ENCODE measurements around the gene LRRC63.

The LRRC63 gene

GRCh38 chr13:46211483-46212351 lies at the start of gene LRRC63:
TSS of gene LRRC63 (plus strand) at chr13:46211928. CDS start at chr13:46213035, 1,107 bp downstream.
- TF ChIP-seq, protein P1, sequence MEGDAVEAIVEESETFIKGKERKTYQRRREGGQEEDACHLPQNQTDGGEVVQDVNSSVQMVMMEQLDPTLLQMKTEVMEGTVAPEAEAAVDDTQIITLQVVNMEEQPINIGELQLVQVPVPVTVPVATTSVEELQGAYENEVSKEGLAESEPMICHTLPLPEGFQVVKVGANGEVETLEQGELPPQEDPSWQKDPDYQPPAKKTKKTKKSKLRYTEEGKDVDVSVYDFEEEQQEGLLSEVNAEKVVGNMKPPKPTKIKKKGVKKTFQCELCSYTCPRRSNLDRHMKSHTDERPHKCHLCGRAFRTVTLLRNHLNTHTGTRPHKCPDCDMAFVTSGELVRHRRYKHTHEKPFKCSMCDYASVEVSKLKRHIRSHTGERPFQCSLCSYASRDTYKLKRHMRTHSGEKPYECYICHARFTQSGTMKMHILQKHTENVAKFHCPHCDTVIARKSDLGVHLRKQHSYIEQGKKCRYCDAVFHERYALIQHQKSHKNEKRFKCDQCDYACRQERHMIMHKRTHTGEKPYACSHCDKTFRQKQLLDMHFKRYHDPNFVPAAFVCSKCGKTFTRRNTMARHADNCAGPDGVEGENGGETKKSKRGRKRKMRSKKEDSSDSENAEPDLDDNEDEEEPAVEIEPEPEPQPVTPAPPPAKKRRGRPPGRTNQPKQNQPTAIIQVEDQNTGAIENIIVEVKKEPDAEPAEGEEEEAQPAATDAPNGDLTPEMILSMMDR (conservative IDR thresholded peaks at IDR 0.05), result no peak

DNA sequence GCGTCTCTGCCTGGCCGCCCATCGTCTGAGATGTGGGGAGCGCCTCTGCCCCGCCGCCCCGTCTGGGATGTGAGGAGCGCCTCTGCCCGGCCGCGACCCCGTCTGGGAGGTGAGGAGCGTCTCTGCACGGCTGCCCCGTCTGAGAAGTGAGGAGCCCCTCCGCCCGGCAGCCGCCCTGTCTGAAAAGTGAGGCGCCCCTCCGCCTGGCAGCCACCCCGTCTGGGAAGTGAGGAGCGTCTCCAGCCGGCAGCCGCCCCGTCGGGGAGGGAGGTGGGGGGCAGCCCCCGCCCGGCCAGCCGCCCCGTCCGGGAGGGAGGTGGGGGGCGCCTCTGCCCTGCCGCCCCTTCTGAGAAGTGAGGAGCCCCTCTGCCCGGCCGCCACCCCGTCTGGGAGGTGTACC lies 49.0 kb upstream of the LRRC63 start:
- peak overlapping the region; percentile 96; the same call in 1 of the 2 replicates for H3K27ac ChIP-seq

More at GRCh38 chr13:46211483-46212351, at the start of gene LRRC63:
- H3K27ac ChIP-seq, result peak within 1 kb of the TSS; percentile 82

- peak overlapping the region; percentile 96 for H3K27ac ChIP-seq
- TF ChIP-seq, protein P1 (conservative IDR thresholded peaks at IDR 0.05), result no peak
Observed at GRCh38 chr13:46164661-46165060, 47.1 kb upstream of the LRRC63 start.

- H3K27ac ChIP-seq, result peak overlapping the region; percentile 96
- TF ChIP-seq, protein P1 (conservative IDR thresholded peaks at IDR 0.05), result no peak
Observed at GRCh38 chr13:46165485-46166223, 46.1 kb upstream of the LRRC63 start.

DNA sequence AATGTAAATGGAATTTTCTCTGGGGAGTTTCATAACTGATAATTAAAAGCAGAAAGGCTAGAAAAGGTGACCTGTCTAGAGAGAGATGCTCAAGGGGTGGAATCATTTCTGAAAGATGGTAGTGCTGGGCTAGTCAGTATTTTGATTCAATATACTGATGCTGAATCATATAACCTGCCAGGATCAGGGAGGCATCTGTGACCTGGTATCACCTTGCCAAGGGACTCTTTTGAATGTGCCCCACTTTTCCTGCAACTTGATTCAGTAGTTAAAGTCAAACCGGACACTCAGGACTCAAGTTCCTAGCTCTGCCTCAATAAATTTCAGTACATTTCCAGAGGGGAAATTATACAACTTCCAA lies 45.5 kb upstream of the LRRC63 start:
- TF ChIP-seq, protein P1 (conservative IDR thresholded peaks at IDR 0.05), result no peak
- peak overlapping the region; percentile 96 for H3K27ac ChIP-seq

DNA sequence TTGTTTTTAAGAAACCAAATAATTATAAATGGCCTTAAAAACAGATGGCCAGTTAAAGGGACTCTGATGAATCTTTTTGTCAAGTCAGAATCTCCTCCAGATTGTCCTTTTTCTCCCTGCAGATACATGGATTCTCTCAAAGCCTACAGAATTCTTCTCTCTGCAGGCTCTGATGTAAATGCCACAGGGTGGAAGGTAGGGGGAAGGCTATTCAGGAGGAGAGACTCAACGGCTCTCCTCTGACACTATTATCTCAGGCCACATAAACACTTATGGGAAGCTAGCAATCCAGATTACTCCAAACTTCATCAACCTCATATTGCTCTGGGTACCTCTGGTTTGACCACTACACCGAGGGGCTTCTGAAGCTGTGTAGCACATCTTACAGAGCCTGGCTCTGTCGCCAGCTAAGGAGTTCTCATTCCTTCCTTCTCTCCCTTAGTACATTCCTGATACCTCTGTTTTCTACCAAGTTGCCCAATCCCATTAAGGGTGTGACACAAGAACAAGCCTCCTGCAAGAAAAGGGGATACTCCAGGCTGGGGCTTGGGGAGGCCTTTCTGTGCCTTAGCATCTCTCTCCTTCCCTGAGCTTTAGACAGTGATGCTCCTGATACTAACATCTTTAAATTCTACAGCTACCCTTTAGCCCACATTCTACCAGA lies 44.6 kb upstream of the LRRC63 start:
- H3K27ac ChIP-seq, result peak overlapping the region; percentile 96
- TF ChIP-seq, protein P1 (conservative IDR thresholded peaks at IDR 0.05), result no peak

DNA sequence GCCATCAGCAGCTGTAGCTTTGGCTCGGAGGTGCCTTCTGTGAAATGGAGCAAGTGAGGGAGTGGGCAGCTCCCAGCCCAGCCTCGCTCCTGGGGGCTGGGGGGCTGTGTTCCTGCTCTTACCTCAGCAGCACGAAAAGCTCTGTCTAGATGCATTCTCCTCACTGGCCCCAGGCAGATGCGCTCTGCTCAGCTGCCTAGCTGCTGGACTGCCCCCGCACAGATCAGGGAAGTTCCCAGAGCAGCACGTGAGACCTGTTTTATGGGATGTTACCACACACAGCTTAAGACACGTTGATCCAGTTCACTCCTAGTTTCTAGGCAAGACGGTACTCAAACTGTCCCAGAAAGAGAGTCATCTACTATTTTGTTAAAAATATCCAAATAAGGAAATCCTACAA lies 43.4 kb upstream of the LRRC63 start:
- TF ChIP-seq, protein P1 (conservative IDR thresholded peaks at IDR 0.05), result no peak
- H3K27ac ChIP-seq, result peak overlapping the region; percentile 96

Data from VCaP (cell line).